Measurements from ENCODE around the gene DRC7. TPM values are rescaled to one million over a fixed set of nuclear protein-coding genes. Genes with fewer than 3 reads are reported as not detected.

The DRC7 gene
- total RNA-seq, 4 donors from 2014 or later, result 0.79 TPM; not detected in 3

DNA sequence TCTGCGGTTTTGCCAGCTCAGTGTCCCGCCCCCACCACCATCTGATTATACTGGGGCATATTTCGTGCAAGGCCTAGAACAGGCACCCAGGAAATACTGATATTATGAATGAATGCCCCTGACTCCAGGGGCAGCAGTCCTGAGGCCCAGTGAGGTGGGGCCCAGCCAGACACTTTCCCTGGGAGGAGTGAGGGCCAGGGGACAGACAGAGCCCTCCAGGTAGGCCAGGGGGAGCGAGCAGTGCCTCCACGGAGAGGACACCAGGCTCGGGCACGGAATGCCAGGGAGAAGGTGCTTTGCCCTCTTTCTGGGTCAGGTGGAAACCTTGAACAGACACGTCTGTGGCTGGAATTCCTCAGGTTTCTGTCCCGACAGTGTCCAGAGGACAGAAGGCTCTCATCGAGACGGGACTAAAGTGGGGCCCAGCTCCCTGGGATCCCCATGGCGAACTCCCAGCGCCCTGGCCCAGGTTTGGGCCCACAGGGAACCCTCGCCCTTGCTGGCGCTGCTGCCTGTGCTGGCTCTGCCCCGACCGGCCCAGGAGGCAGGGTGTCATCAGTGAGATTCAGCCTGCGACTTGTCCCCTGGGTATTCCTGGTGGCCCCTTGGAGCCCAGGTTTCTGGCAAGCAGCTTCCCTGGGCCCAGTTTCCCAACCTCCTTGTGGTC, 45.3 kb downstream of the DRC7 start:
- Histone ChIP-seq H3K27ac (peak overlapping the region; percentile 67 to 84 (median 72)), H3K4me3 (no peak overlapping the region), H3K4me1 (peaks cover 24 to 51% (median 36%) of the 10 kb centered on the region in 3 donors), H3K9me3 (no peaks in the 10 kb centered on the region), H3K36me3 (peaks cover 0 to 17% (median 4%) of the 10 kb centered on the region in 3 donors), H3K27me3 (no peaks in the 10 kb centered on the region)
- TF ChIP-seq POLR2A (IDR thresholded peaks at IDR 0.05), result peak in 1 of 4 donors; percentile 11
- TF ChIP-seq, protein P1, sequence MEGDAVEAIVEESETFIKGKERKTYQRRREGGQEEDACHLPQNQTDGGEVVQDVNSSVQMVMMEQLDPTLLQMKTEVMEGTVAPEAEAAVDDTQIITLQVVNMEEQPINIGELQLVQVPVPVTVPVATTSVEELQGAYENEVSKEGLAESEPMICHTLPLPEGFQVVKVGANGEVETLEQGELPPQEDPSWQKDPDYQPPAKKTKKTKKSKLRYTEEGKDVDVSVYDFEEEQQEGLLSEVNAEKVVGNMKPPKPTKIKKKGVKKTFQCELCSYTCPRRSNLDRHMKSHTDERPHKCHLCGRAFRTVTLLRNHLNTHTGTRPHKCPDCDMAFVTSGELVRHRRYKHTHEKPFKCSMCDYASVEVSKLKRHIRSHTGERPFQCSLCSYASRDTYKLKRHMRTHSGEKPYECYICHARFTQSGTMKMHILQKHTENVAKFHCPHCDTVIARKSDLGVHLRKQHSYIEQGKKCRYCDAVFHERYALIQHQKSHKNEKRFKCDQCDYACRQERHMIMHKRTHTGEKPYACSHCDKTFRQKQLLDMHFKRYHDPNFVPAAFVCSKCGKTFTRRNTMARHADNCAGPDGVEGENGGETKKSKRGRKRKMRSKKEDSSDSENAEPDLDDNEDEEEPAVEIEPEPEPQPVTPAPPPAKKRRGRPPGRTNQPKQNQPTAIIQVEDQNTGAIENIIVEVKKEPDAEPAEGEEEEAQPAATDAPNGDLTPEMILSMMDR (IDR thresholded peaks at IDR 0.05), result no peak
- DNase-seq, result no peak
- 60 to 62% methylated on average over 2 to 9 of the region's 18 CpGs for WGBS, 2 donors
- intact Hi-C loops (cut with DNase I), result no loop called here

DNA sequence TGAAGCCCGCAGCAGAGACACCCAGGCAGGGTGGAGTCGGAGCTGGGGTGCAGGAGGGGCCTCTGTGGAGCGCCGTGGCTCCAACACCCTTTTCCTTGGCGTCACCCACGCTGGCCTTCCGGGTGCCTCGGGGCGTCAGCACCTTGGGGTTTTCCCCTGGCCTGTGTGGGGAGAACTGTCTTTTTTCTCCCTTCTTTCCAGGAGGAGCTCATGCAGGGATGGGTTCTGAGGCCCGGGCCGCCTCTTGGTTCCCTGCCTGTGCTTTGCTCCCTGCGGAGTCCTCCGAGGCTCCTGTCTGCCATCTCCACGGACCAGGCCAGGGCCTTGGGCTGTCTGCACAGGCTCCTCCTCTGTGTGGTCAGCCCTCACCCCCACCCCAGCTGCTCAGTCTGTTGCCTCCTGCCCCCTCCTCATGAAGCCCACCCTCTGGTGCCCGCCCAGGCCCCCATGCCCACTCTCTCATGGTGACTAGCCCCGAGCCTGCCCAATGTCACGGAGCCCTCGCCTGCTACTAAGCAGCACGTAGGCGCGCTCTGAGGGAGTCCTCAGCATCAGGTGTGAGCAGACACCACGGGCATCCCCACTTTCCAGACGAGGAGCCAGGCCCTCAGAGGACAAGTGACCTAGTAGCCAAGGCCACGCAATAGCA, 45.9 kb downstream of the DRC7 start:
- no peaks in the 10 kb centered on the region for H3K27me3 ChIP-seq
- DNase-seq, result no peak
- intact Hi-C loops (cut with DNase I), result no loop called here
- H3K36me3 ChIP-seq, result peaks cover 0 to 19% (median 4%) of the 10 kb centered on the region in 3 donors
- no peak overlapping the region for H3K4me3 ChIP-seq
- H3K4me1 ChIP-seq, result peaks cover 23 to 51% (median 36%) of the 10 kb centered on the region in 3 donors
- 38 to 63% methylated on average over 4 to 8 of the region's 24 CpGs for WGBS, 2 donors
- no peaks in the 10 kb centered on the region for H3K9me3 ChIP-seq
- peak in 1 of 4 donors; percentile 1 for TF ChIP-seq POLR2A (IDR thresholded peaks at IDR 0.05)
- TF ChIP-seq, protein P1 (IDR thresholded peaks at IDR 0.05), result no peak
- peak overlapping the region; percentile 67 to 84 (median 72) for H3K27ac ChIP-seq

DNA sequence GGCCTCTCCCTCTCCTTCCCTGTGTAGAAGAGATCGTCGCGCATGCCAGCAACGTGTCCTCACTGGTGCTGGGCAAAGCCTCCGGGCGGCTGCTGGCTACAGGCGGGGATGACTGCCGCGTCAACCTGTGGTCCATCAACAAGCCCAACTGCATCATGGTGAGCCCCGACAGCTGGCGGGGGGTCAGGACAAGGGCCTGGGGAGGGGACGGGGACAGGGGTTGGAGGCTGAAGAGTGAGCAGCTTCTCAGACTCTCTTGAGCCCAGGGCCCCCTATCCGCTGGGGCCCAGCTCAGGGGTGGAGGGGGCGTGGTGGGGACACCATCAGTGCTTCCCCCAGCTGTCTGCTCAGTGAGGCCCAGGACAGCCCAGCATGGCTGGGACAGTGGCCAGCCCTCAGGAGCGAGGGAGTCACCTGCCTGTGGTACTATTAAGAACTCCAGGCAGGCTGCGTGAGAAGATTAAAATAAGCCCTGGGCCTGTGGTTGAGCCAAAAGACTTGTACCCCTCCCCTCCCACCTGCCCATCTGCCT, 47.1 kb downstream of the DRC7 start:
- TF ChIP-seq, protein P1 (IDR thresholded peaks at IDR 0.05), result no peak
- no peak for TF ChIP-seq POLR2A (IDR thresholded peaks at IDR 0.05)
- intact Hi-C loops (cut with DNase I), result no loop called here
- H3K4me1 ChIP-seq, result peaks cover 16 to 40% (median 29%) of the 10 kb centered on the region in 3 donors
- no peaks in the 10 kb centered on the region for H3K27me3 ChIP-seq
- no peak overlapping the region for H3K4me3 ChIP-seq
- no peak for DNase-seq
- peaks cover 0 to 21% (median 4%) of the 10 kb centered on the region in 3 donors for H3K36me3 ChIP-seq
- H3K27ac ChIP-seq, result peak overlapping the region in 1 of 4 donors; percentile 2
- 56 to 69% methylated on average over 2 to 4 of the region's 16 CpGs for WGBS, 2 donors
- no peaks in the 10 kb centered on the region for H3K9me3 ChIP-seq

DNA sequence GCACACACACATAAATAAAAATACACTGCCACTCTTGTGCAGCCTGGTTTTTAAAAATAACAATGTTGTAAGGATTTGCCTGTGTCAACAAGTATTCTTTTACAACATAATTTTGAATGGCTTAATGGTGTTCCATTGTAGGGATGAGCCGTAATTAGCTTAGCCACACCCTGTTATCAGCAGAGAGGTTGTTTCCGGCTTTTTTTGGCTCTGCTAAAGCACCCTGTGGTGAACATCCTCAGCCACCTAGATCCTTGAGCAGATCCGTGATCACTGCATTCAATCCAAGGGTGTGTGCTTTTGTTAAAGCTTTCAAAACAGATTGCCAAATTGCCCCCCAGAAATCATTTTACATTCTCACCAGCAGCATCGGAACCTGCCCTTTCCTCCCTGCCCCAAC, 47.9 kb downstream of the DRC7 start:
- no peak overlapping the region for H3K4me3 ChIP-seq
- H3K27me3 ChIP-seq, result no peaks in the 10 kb centered on the region
- H3K36me3 ChIP-seq, result peaks cover 0 to 29% (median 4%) of the 10 kb centered on the region in 3 donors
- H3K4me1 ChIP-seq, result peaks cover 9 to 32% (median 24%) of the 10 kb centered on the region in 3 donors
- H3K27ac ChIP-seq, result no peak overlapping the region
- no peak for DNase-seq
- intact Hi-C loops (cut with DNase I), result no loop called here
- no peaks in the 10 kb centered on the region for H3K9me3 ChIP-seq
- TF ChIP-seq, protein P1 (IDR thresholded peaks at IDR 0.05), result no peak
- TF ChIP-seq POLR2A (IDR thresholded peaks at IDR 0.05), result no peak
- 37 to 70% methylated on average over 3 to 4 of the region's 4 CpGs for WGBS, 2 donors

DNA sequence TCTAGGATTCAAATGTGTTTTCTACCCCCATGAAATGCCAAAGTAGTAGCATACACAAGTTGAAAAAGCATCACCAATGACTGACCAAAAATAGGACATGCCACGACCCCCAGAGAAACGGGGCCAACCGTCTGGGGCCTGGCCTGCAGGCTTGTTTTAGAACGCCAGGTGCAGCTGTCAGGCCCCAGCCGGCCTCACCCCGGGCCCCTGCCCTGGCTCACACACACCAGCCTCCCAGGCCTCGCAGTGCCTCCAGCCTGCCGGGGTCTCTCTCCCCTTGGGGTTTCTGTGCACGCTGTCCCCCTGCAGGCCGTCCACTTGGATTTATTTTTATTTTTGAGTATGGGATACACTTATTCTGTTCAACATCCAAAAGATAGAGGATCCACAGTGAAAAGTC, 48.9 kb downstream of the DRC7 start:
- TF ChIP-seq, protein P1 (IDR thresholded peaks at IDR 0.05), result no peak
- no peak for TF ChIP-seq POLR2A (IDR thresholded peaks at IDR 0.05)
- H3K9me3 ChIP-seq, result no peaks in the 10 kb centered on the region
- H3K27ac ChIP-seq, result no peak overlapping the region
- no peaks in the 10 kb centered on the region for H3K27me3 ChIP-seq
- intact Hi-C loops (cut with DNase I), result no loop called here
- peaks cover 9 to 32% (median 24%) of the 10 kb centered on the region in 3 donors for H3K4me1 ChIP-seq
- no peak for DNase-seq
- H3K4me3 ChIP-seq, result no peak overlapping the region
- WGBS, 2 donors, result 76 to 88% methylated on average over 4 to 10 of the region's 10 CpGs
- H3K36me3 ChIP-seq, result peaks cover 0 to 38% (median 4%) of the 10 kb centered on the region in 3 donors

All from esophagus squamous epithelium (tissue), 5 donors.